DND-41 (cell line): ENCODE results near the gene HNRNPD.
"Not testable (repeated sequence)": the region's sequence is repeated elsewhere in the genome, so short reads cannot be mapped to it uniquely, and the experiment has no call there.

Experiments
- ATAC-seq: fragments of 200-7000 bp; cut with Tn5 transposase; 3 replicates; pipeline ENCODE4 v1.9.1; 2021; ENCODE audit warnings: low read depth; ENCODE audit not compliant: insufficient read depth
- DNase-seq: peaks from one replicate; pipeline ENCODE4 v3.0.0-alpha.2; 2020
- H2AFZ ChIP-seq: 2 replicates; pipeline ENCODE4 v1.6.0; 2012; ENCODE audit warnings: low read depth, low read length
- H3K27ac ChIP-seq: 2 replicates; pipeline ENCODE4 v1.5.1; 2012; ENCODE audit warnings: low read length, inconsistent platforms
- H3K27me3 ChIP-seq: fragments of 200-600 bp; sonication (generic); 2 replicates; pipeline ENCODE4 v1.6.0; 2012; ENCODE audit warnings: low read length, mild to moderate bottlenecking, inconsistent platforms; ENCODE audit not compliant: insufficient read depth, poor library complexity
- H3K36me3 ChIP-seq: 2 replicates; pipeline ENCODE4 v1.5.1; 2012; ENCODE audit warnings: low read length, inconsistent platforms; ENCODE audit not compliant: insufficient read depth
- H3K4me1 ChIP-seq: 2 replicates; pipeline ENCODE4 v1.5.1; 2012; ENCODE audit warnings: mild to moderate bottlenecking, low read length; ENCODE audit not compliant: insufficient read depth
- H3K4me2 ChIP-seq: 2 replicates; pipeline ENCODE4 v1.6.0; 2012; ENCODE audit warnings: mild to moderate bottlenecking, moderate library complexity, low read length, inconsistent platforms; ENCODE audit not compliant: insufficient read depth
- H3K4me3 ChIP-seq, 2 experiments: fragments of 200-600 bp in 1 of 2; shearing (Covaris generic) in 1 of 2; 2 replicates each; pipeline ENCODE4 v1.5.1; 2012 to 2016; ENCODE audit warnings: inconsistent platforms in 2 of 2, low read length in 2 of 2, mild to moderate bottlenecking in 2 of 2, low read depth in 1 of 2, moderate library complexity in 1 of 2
- H3K79me2 ChIP-seq: 2 replicates; pipeline ENCODE4 v1.6.0; 2012; ENCODE audit warnings: low read length, inconsistent platforms; ENCODE audit not compliant: insufficient read depth
- H3K9ac ChIP-seq: 2 replicates; pipeline ENCODE4 v1.6.0; 2012; ENCODE audit warnings: low read depth, mild to moderate bottlenecking, inconsistent platforms, low read length, moderate library complexity
- H3K9me3 ChIP-seq: 2 replicates; pipeline ENCODE4 v1.5.1; 2012; ENCODE audit warnings: low read length, moderate library complexity, mild to moderate bottlenecking, inconsistent platforms; ENCODE audit not compliant: insufficient read depth, severe bottlenecking
- H4K20me1 ChIP-seq: 2 replicates; pipeline ENCODE4 v1.6.0; 2012; ENCODE audit warnings: low read length; ENCODE audit not compliant: insufficient read depth
- EZH2 ChIP-seq: IDR thresholded peaks from 3 replicates; pipeline ENCODE4 v1.6.1; 2012; ENCODE audit warnings: borderline replicate concordance, low read depth, mild to moderate bottlenecking, moderate library complexity, low read length, inconsistent platforms; ENCODE audit not compliant: severe bottlenecking
- TF ChIP-seq, protein P1 (sequence below): IDR thresholded peaks from 2 replicates; pipeline ENCODE4 v1.5.1; 2012; ENCODE audit warnings: borderline replicate concordance, low read length, moderate library complexity, mild to moderate bottlenecking; ENCODE audit not compliant: poor library complexity, severe bottlenecking; ENCODE audit errors: extremely low read depth

The HNRNPD gene

DNA sequence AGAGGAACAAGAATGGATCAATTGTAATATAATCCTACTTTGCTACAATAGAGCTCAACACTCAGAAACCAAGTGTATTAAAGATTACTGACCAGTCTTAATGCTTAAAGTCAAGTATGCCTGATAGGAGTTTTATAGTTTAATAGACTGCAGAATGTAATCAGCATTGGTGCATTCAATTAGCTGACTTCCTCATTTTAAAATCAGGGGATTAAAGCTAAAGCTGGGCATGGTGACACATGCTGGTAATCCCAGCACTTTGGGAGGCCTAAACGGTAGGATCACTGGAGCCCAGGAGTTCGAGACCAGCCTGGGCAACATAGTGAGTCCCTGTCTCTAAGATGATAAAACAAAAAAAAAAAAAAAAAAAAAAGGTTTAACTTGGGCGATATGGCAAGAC, 45.7 kb upstream of the HNRNPD start:
- H3K27ac ChIP-seq = no peak overlapping the region
- H3K4me3 ChIP-seq = no peak overlapping the region
- no peak overlapping the region for H2AFZ ChIP-seq
- H3K9ac ChIP-seq = no peak overlapping the region
- 0 out of 2 replicates have a peak, but pooled peaks cover 4% of the 10 kb centered on the region for H3K4me1 ChIP-seq
- TF ChIP-seq, protein P1, sequence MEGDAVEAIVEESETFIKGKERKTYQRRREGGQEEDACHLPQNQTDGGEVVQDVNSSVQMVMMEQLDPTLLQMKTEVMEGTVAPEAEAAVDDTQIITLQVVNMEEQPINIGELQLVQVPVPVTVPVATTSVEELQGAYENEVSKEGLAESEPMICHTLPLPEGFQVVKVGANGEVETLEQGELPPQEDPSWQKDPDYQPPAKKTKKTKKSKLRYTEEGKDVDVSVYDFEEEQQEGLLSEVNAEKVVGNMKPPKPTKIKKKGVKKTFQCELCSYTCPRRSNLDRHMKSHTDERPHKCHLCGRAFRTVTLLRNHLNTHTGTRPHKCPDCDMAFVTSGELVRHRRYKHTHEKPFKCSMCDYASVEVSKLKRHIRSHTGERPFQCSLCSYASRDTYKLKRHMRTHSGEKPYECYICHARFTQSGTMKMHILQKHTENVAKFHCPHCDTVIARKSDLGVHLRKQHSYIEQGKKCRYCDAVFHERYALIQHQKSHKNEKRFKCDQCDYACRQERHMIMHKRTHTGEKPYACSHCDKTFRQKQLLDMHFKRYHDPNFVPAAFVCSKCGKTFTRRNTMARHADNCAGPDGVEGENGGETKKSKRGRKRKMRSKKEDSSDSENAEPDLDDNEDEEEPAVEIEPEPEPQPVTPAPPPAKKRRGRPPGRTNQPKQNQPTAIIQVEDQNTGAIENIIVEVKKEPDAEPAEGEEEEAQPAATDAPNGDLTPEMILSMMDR = no peak
- TF ChIP-seq EZH2 = no peak
- H3K9me3 ChIP-seq = no peaks in the 10 kb centered on the region
- H3K4me2 ChIP-seq = no peak overlapping the region
- ATAC-seq = no peak
- H3K79me2 ChIP-seq = no peaks in the 10 kb centered on the region
- H3K36me3 ChIP-seq = peaks cover 14% of the 10 kb centered on the region
- no peak for DNase-seq
- peaks cover 14% of the 10 kb centered on the region for H3K27me3 ChIP-seq
- peaks cover 36% of the 10 kb centered on the region for H4K20me1 ChIP-seq

DNA sequence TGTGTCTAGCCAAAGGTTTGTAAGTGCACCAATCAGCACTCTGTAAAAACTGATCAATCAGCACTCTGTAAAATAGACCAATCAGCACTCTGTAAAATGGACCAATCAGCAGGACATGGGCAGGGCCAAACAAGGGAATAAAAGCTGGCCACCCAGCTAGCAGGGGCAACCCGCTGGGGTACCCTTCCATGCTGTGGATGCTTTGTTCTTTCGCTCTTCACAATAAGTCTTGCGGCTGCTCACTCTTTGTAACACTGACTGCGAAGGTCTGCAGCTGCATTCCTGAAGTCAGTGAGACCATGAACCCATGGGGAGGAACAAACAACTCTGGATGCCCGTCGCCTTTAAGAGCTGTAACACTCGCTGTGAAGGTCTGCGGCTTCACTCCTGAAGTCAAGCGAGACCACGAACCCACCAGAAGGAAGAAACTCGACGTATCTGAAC, 42.2 kb upstream of the HNRNPD start:
- Histone ChIP-seq H3K79me2 (no peaks in the 10 kb centered on the region), H3K4me3 (no peak overlapping the region), H4K20me1 (peaks cover 5% of the 10 kb centered on the region; the same call in 1 of the 2 replicates), H3K27me3 (peaks cover 14% of the 10 kb centered on the region), H3K9ac (no peak overlapping the region), H3K4me2 (no peak overlapping the region), H3K4me1 (0 out of 2 replicates have a peak, but pooled peaks cover 2% of the 10 kb centered on the region), H2AFZ (no peak overlapping the region), H3K27ac (no peak overlapping the region), H3K36me3 (no peaks in the 10 kb centered on the region), H3K9me3 (no peaks in the 10 kb centered on the region)
- ATAC-seq (peak; percentile 57), DNase-seq (peak; percentile 41)
- TF ChIP-seq, protein P1 = no peak
- TF ChIP-seq EZH2 = no peak

DNA sequence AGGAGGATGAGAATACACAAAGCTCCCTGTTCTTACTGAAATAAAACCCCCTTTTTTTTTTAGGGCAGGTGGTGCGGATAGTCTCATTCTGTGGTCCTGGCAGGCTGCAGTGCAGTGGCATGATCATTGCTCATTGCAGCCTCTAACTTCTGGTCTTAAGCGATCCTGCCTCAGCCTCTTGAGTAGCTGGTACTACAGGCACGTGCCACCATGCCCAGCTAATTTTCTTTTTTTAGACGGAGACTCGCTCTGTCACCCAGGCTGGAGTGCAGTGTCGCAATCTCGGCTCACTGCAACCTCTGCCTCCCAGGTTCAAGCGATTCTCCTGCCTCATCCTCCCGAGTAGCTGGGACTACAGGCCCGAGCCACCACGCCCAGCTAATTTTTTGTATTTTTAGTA, 41.3 kb upstream of the HNRNPD start:
- peaks cover 14% of the 10 kb centered on the region for H3K27me3 ChIP-seq
- not testable (repeated sequence) for H4K20me1 ChIP-seq, ATAC-seq, H2AFZ ChIP-seq, H3K9ac ChIP-seq, H3K79me2 ChIP-seq, H3K27ac ChIP-seq, H3K4me2 ChIP-seq, H3K4me3 ChIP-seq, H3K4me1 ChIP-seq, DNase-seq, H3K36me3 ChIP-seq, H3K9me3 ChIP-seq

DNA sequence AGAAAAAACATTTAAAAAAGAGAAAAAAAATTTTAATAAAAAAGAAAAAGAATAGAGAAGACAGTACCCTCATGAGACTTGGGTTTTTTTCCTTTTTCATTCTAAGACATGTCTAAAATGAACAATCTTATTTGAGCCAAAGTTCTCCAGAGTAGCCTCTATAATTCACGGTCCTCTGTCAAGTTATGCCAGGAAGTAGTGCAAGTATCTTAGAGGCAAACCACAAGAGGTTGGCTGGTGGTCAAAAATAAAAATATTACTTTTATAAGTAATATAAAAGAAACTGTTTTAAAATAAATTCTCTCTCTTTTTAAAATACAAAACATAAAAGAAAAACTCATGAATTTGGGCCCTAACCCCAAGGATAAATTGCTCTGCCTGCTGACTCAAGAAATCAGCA, 29.9 kb upstream of the HNRNPD start:
- H3K27ac ChIP-seq = no peak overlapping the region

More for the DNA sequence above, 29.9 kb upstream of the HNRNPD start:
- no peaks in the 10 kb centered on the region for H3K79me2 ChIP-seq
- no peak overlapping the region for H3K4me2 ChIP-seq
- no peaks in the 10 kb centered on the region for H3K9me3 ChIP-seq
- no peak overlapping the region for H3K9ac ChIP-seq
- no peaks in the 10 kb centered on the region for H3K36me3 ChIP-seq
- H3K4me1 ChIP-seq = no peaks in the 10 kb centered on the region
- H3K4me3 ChIP-seq = no peak overlapping the region
- H2AFZ ChIP-seq = no peak overlapping the region
- peaks cover 2% of the 10 kb centered on the region for H3K27me3 ChIP-seq
- ATAC-seq = no peak
- no peak for DNase-seq
- TF ChIP-seq, protein P1 = no peak
- TF ChIP-seq EZH2 = no peak
- no peaks in the 10 kb centered on the region for H4K20me1 ChIP-seq
